HepG2 (cell line): Measurements from ENCODE around the gene TMC2. TPM values are rescaled to one million over a fixed set of nuclear protein-coding genes. Genes with fewer than 3 reads are reported as not detected.

ENCODE experiments used
- ARHGAP35 ChIP-seq: sonication (generic); formaldehyde crosslinking; IDR thresholded peaks from 2 replicates; pipeline ENCODE4 v1.9.0; 2022; ENCODE audit warnings: mild to moderate bottlenecking, inconsistent platforms, moderate library complexity, missing genetic modification reagents, borderline replicate concordance
- CHCHD3 ChIP-seq: sonication (generic); formaldehyde crosslinking; IDR thresholded peaks from 2 replicates; pipeline ENCODE4 v1.8.0; 2022; ENCODE audit warnings: mild to moderate bottlenecking, missing genetic modification reagents, moderate library complexity
- HIVEP1 ChIP-seq: sonication (generic); formaldehyde crosslinking; IDR thresholded peaks from 2 replicates; pipeline ENCODE4 v1.4.0; 2020; ENCODE audit warnings: mild to moderate bottlenecking, missing genetic modification reagents
- MAFG ChIP-seq: sonication (generic); formaldehyde crosslinking; IDR thresholded peaks from 2 replicates; pipeline ENCODE4 v1.5.1; 2020; ENCODE audit warnings: mild to moderate bottlenecking, missing genetic modification reagents
- MAZ ChIP-seq, 2 experiments: sonication (generic) in 1 of 2; formaldehyde crosslinking in 1 of 2; IDR thresholded peaks; 2 replicates each; pipeline versions ENCODE4 v1.5.0 to v1.6.1; 2012 to 2020; ENCODE audit warnings: low read depth in 2 of 2, mild to moderate bottlenecking in 2 of 2, borderline replicate concordance in 1 of 2, improper control_type of control experiment in 1 of 2, low read length in 1 of 2, missing genetic modification reagents in 1 of 2, moderate library complexity in 1 of 2
- MTA3 ChIP-seq: sonication (generic); formaldehyde crosslinking; IDR thresholded peaks from 2 replicates; pipeline ENCODE4 v1.4.0; 2020; ENCODE audit warnings: missing genetic modification reagents
- NR0B2 ChIP-seq: sonication (generic); formaldehyde crosslinking; IDR thresholded peaks from 2 replicates; pipeline ENCODE4 v1.4.0; 2020; ENCODE audit warnings: mild to moderate bottlenecking, missing genetic modification reagents
- NRL ChIP-seq: sonication (generic); formaldehyde crosslinking; IDR thresholded peaks from 2 replicates; pipeline ENCODE4 v1.5.0; 2020; ENCODE audit warnings: missing genetic modification reagents, mild to moderate bottlenecking, moderate library complexity, borderline replicate concordance
- SRF ChIP-seq: IDR thresholded peaks from 2 replicates; pipeline ENCODE4 v1.6.1; 2011; ENCODE audit warnings: mild to moderate bottlenecking, low read depth, low read length, moderate library complexity
- SRSF4 ChIP-seq: fragments of 200-400 bp; formaldehyde crosslinking; IDR thresholded peaks from one replicate; pipeline ENCODE4 v1.6.1; 2018; ENCODE audit warnings: mild to moderate bottlenecking, low read depth, low read length, moderate library complexity; ENCODE audit not compliant: poor library complexity, severe bottlenecking
- TFAP4 ChIP-seq: sonication (generic); IDR thresholded peaks from 2 replicates; pipeline ENCODE4 v1.6.1; 2016; ENCODE audit warnings: low read depth, borderline replicate concordance
- TGIF2 ChIP-seq: IDR thresholded peaks from 2 replicates; pipeline ENCODE4 v1.6.1; 2016; ENCODE audit warnings: control low read depth, missing compliant biosample characterization
- U2AF1 ChIP-seq: fragments of 200-400 bp; formaldehyde crosslinking; optimal IDR thresholded peaks from 2 replicates; pipeline ENCODE3; 2017; ENCODE audit warnings: mild to moderate bottlenecking, low read depth, low read length
- XBP1 ChIP-seq: sonication (generic); formaldehyde crosslinking; IDR thresholded peaks from 2 replicates; pipeline ENCODE4 v1.5.0; 2020; ENCODE audit warnings: missing genetic modification reagents
- ZBTB44 ChIP-seq: sonication (generic); formaldehyde crosslinking; IDR thresholded peaks from 2 replicates; pipeline ENCODE4 v1.4.0; 2020; ENCODE audit warnings: missing genetic modification reagents
- ZNF275 ChIP-seq: sonication (generic); formaldehyde crosslinking; IDR thresholded peaks from 2 replicates; pipeline ENCODE4 v1.8.0; 2022; ENCODE audit warnings: missing genetic modification reagents, mild to moderate bottlenecking, inconsistent platforms, borderline replicate concordance
- ZNF354B ChIP-seq: sonication (generic); formaldehyde crosslinking; IDR thresholded peaks from 2 replicates; pipeline ENCODE4 v1.8.0; 2022; ENCODE audit warnings: mild to moderate bottlenecking, missing genetic modification reagents
- ZNF543 ChIP-seq: sonication (generic); formaldehyde crosslinking; IDR thresholded peaks from 2 replicates; pipeline ENCODE4 v1.4.0; 2020; ENCODE audit warnings: mild to moderate bottlenecking, missing genetic modification reagents
- ZNF563 ChIP-seq: sonication (generic); formaldehyde crosslinking; IDR thresholded peaks from 2 replicates; pipeline ENCODE4 v1.8.0; 2022; ENCODE audit warnings: mild to moderate bottlenecking, moderate library complexity, missing genetic modification reagents
- polyA plus RNA-seq, 8 experiments: library from polyadenylated mRNA; depleted of rRNA in 3 of 8; stranded (reverse) in 7 of 8; unstranded in 1 of 8; fragments of >200 nt; fragmentation: Illumina TruSeq in 4 of 8; extraction: Trizol in 4 of 8; gene quantifications; 2 replicates each; pipeline versions ENCODE4 v1.2.1 to v1.2.3, GENCODE V29; 2011 to 2016; ENCODE audit warnings: low read depth in 4 of 8, missing spikeins in 1 of 8, mixed read lengths in 1 of 8; ENCODE audit not compliant: insufficient read depth in 1 of 8
- total RNA-seq, 5 experiments: library from RNA; depleted of rRNA; stranded (reverse); fragments of >200 nt; fragmentation: Illumina TruSeq; extraction: Trizol; gene quantifications; 2 replicates each; pipeline ENCODE4 v1.2.3, GENCODE V29; 2016; ENCODE audit warnings: low read depth in 1 of 5
- TF ChIP-seq, protein P1 (sequence below): sonication (generic); formaldehyde crosslinking; conservative IDR thresholded peaks from 2 replicates; pipeline ENCODE4 v1.4.0; 2020; ENCODE audit warnings: missing genetic modification reagents
- TF ChIP-seq, protein P2 (sequence below): sonication (generic); formaldehyde crosslinking; IDR thresholded peaks from 2 replicates; pipeline ENCODE4 v1.8.1; 2023; ENCODE audit warnings: mild to moderate bottlenecking, inconsistent platforms, moderate library complexity, missing genetic modification reagents, borderline replicate concordance

TMC2 gene
- total and polyA plus RNA-seq, 2 of the 13 experiments (the other 11 are each of a cell fraction or from before 2014, with no cell fraction given) = not detected

GRCh38 chr20:2663887-2664719, 127.7 kb downstream of the TMC2 start, which contains the start of gene IDH3B (continued):
- TF ChIP-seq ARHGAP35 (CRISPR knock-in tag) (no peak; the same call in none of the 2 replicates), NRL (CRISPR knock-in tag) (peak; percentile 90; the same call in 1 of the 2 replicates), ZBTB44 (peak; percentile 82), MAFG (CRISPR knock-in tag) (no peak), XBP1 (0 out of 2 replicates have a peak, but pooled peaks have one; percentile 42), TFAP4 (peak; percentile 40; the same call in 1 of the 2 replicates), ZNF563 (CRISPR knock-in tag) (peak; percentile 96), HIVEP1 (CRISPR knock-in tag) (peak; percentile 65), ZNF275 (CRISPR knock-in tag) (peak; percentile 61; the same call in 1 of the 2 replicates), NR0B2 (CRISPR knock-in tag) (peak; percentile 45; the same call in 1 of the 2 replicates), TGIF2 (CRISPR knock-in tag) (peak; percentile 96), U2AF1 (peak; percentile 56), ZNF354B (CRISPR knock-in tag) (peak; percentile 6), MTA3 (no peak), CHCHD3 (no peak), MAZ (IDR thresholded peaks at IDR 0.05; ENCODE audit: borderline replicate concordance, low read depth, low read length) (no peak), MAZ (CRISPR knock-in tag; IDR thresholded peaks at IDR 0.05; ENCODE audit: low read depth) (peak; percentile 75; the same call in 1 of the 2 replicates), SRF (peak; percentile 89), SRSF4 (no peak), ZNF543 (CRISPR knock-in tag) (no peak; the same call in 1 of the 2 replicates)
- TF ChIP-seq, protein P1, sequence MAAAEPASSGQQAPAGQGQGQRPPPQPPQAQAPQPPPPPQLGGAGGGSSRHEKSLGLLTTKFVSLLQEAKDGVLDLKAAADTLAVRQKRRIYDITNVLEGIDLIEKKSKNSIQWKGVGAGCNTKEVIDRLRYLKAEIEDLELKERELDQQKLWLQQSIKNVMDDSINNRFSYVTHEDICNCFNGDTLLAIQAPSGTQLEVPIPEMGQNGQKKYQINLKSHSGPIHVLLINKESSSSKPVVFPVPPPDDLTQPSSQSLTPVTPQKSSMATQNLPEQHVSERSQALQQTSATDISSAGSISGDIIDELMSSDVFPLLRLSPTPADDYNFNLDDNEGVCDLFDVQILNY (CRISPR knock-in tag) = 0 out of 2 replicates have a peak, but pooled peaks have one; percentile 29
- TF ChIP-seq, protein P2, sequence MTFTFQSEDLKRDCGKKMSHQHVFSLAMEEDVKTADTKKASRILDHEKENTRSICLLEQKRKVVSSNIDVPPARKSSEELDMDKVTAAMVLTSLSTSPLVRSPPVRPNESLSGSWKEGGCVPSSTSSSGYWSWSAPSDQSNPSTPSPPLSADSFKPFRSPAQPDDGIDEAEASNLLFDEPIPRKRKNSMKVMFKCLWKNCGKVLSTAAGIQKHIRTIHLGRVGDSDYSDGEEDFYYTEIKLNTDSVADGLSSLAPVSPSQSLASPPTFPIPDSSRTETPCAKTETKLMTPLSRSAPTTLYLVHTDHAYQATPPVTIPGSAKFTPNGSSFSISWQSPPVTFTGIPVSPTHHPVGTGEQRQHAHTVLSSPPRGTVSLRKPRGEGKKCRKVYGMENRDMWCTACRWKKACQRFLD (CRISPR knock-in tag) = no peak; the same call in 1 of the 2 replicates
